Right ventricle myocardium inferior (tissue), 1 donor: ENCODE data around the gene C1orf21. TPM values are rescaled to one million over a fixed set of nuclear protein-coding genes. Genes with fewer than 3 reads are reported as not detected.
"Not testable (repeated sequence)": the region's sequence is repeated elsewhere in the genome, so short reads cannot be mapped to it uniquely, and the experiment has no call there.

Source experiments
- ATAC-seq: fragments of 200-7000 bp; cut with Tn5 transposase; one replicate; pipeline ENCODE4 v1.9.1; 2020; ENCODE audit warnings: mild to moderate bottlenecking, moderate library complexity
- DNase-seq: peaks from one replicate; pipeline ENCODE4 v3.0.0; 2021; ENCODE audit errors: missing footprints
- intact Hi-C: fragments of 100-400 bp; cut with DNase I; formaldehyde crosslinking; loops from one replicate; pipeline ENCODE4 v1.11.0; 2022
- total RNA-seq: library from RNA; stranded (reverse); fragmentation: NEBNext Ultra II Directional; extraction: Animal tissue kit (Norgen Biotek cat#: 25700); gene quantifications from one replicate; pipeline ENCODE4 v1.2.1, GENCODE V29; 2021
- donor health status: DM: no; HTN: yes; CAD: no; lungs with severe emphysema.

Gene C1orf21
- total RNA-seq, 1 donor from 2014 or later, result 54.5 TPM

DNA sequence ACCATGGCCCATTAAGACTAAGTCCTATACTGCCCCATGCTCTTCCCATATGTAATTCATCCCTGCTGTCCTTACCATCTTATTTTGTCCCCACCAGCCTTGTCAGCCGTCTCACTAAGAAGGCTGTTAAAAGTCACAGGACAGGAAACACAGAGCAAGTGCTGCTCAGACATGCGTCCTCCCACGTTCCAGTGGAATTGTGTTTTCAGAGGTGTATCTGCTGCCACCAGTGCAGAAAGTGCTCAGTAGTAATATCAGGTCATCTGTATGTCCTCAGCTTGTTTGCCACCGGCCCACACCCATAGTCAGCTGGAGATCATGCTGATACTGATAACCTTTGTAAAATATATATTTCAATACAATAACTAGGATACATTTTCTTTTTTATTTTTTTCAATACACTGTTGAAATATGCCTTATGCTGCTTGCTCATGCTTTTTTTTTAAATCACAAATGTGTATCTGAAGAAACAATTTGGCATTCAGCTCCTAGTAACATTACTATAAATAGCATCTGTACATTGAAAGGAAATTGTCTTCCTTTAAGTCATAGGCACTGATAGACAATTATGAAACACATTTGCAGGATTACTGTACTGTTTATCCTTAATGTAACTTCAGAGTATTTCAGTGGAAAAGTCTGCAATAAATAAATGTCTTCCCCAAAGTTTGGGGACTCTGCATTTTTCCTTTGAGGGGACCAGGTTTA lies 211.0 kb downstream of the C1orf21 start:
- intact Hi-C loops, result no loop called here
- DNase-seq, result no peak
- ATAC-seq, result no peak

DNA sequence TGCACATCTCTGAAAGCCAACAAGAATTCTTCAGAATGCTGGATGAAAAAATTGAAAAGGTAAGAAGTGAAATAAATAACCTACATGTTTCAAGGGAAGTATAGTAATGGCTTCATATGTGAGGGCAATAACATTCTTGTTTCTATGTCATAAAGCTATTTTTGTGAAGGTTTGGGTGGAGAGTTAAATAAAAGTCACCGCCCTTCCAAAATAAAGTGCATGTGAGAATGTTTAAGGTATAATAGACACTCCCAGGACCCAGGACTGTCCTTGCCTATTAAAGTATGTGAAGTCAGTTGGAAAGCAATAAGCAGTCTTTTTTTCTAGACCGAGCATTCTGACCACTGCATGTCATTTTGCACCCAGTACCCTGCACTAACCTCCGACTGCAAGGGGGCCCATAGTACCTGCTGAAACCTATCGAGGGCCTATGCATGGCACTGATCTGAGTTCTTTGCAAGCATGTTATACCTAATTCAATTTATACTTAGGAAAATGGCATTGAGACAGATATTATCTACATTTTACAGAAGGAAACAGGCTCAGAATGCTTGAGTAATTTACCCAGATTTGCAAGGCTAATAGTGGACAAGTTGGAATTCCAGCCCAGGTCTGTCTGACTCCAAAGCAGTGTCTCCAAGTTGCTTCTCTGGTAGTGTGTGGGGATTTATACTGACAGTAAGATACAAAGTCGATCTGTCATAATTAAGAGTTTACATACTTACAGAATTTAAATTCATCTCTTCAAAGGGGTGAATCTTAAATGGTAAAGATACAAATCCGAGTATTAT lies 211.8 kb downstream of the C1orf21 start:
- intact Hi-C loops, result no loop called here
- ATAC-seq (no peak), DNase-seq (no peak)

DNA sequence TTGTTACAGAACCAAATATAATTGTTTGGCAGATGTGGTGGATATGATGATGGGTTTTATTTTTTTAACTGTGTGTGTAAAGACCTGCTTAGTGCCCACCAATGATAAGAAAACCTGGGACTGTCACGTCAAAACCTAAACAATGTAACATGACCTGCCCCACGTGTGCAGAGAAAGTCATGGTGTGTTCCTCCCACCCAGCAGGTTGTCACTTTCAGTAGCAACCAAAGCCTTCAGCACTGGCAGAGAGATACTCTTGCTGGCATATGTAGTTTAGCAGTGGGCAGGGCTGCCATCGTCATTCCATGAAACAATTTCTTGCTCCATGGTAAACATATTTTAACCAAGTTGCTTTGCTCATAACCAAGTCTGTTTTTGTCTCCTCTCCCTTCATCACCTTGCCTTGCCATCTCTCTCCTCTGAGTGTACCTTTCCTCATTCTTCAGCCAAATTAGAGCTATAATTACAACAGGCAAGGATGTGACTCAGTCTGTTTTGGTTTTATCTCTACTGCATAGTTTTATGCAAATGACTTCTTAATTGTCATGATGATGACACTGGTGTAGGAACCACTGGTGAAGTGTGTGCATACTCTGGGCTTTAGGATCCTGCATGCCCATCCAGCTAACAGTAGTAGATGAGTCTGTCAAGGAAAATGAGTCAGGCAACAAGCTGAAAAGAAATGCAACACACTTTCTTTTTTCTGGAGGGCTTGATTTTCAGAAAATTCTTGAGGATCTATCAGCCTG lies 217.5 kb downstream of the C1orf21 start:
- ATAC-seq, result no peak
- DNase-seq, result no peak

DNA sequence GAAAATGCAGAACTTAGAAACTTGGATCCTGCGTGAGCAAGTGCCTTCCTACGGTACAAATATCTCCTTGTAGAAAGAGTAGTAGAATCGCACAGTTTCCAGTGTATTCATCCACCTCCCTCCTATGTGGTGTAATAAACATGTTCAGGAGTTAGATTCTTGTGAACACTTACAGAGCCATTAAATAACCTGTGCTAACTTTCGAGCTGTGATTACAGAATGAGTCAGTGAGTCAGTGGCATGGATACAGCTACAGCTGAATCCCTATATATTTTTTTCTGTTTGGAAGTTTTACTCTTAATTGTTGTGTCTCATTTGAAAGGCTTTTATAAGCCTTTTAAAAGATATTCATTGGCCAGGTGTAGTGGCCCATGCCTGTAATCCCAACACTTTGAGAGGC lies 219.1 kb downstream of the C1orf21 start:
- no peak for DNase-seq
- intact Hi-C loops, result no loop called here
- ATAC-seq, result no peak

More for the DNA sequence above, 217.5 kb downstream of the C1orf21 start:
- intact Hi-C loops, result no loop called here

DNA sequence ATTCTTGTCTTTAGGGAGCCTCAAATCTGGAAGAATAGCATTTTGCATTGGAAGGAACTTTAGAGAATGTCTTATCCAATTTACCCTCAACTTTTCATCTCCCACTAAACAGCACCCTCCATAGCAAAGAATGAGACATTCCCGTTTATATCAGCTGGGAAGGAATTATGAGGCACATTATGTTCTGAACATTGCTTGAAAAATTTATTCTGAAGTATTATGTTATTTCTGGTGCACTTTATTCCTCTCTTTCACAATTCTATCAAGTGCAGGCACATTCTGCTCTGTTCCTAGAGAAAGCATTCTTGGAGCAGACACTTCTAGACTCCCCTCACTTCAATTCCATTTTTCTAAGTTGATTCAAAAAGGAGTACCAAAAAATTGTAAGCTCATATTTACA lies 220.0 kb downstream of the C1orf21 start:
- no peak for DNase-seq
- ATAC-seq, result peak; percentile 50
- intact Hi-C loops, result no loop called here

DNA sequence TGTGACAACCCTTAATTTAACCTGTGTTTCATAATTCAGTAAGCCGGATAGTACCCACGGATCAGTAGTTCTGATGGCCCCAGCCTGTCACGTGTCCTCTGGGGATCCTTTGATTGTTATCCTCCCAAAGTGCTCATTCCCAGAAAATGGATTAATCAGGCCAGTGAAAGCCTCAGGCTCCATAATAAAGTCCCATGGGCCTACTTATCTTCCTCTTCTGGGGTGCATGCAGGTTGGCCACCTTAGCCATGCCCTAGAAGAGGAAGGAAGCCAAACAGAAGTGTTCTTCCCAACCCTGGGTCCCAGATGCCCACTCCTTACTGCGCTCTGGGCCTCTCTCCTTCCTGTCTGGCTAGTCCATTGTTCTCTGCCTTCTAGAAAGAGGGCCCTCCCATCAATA lies 221.8 kb downstream of the C1orf21 start:
- intact Hi-C loops, result no loop called here
- ATAC-seq (no peak), DNase-seq (no peak)

DNA sequence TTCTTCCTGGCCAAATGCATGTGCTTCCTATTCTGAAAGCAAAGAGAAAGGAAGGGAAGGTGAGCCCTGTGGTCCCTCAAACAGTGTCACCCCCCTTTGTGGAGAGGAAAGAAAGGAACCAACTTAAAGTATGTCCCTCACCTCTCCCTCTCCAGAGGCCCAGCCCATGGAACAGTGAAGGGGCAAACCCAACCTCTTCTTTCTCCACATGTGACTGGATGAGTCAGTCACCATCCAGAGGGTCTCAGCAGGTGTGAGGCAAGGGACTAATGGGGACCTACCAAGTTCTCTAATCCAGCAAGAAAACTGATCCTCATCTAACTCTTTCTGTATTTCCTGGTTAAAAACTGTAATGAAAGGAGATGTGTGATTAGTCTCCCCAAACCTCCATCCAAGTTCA lies 222.2 kb downstream of the C1orf21 start:
- intact Hi-C loops, result no loop called here
- DNase-seq, result no peak
- no peak for ATAC-seq

DNA sequence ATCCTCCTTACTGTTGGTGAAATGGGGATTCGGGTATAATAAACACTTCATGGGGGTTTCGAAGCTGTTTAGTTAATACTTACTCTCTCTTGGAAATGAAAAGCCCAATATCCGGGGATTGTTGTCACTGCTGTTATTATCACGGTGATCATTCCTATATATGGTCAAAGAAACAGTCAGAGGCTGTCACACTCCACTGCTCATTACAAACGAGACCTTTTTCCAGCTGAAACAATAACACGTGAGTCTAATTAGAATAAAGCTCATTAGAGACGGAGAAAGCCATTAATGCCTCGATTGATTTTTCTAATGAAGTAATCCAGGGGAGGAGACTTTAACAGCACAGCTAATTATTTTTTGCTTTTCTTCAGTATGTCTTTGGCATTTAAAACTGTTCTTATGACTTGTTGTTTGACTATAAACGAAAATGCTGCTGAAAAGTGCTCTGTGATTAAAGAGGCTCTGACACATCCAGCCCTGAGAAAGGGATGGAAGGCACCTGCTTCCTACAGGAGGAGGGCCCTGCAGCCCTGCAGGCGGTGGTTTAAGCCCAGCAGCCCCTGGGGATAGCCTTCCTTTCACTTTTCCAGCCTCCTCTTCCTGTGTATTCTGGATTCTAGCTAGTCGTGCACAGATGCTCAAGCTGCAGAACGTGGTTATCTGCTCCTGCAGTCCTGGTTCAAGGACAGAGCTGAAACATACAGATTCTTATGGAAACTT lies 224.2 kb downstream of the C1orf21 start:
- ATAC-seq (peak; percentile 73), DNase-seq (no peak)
- intact Hi-C loops, result no loop called here

DNA sequence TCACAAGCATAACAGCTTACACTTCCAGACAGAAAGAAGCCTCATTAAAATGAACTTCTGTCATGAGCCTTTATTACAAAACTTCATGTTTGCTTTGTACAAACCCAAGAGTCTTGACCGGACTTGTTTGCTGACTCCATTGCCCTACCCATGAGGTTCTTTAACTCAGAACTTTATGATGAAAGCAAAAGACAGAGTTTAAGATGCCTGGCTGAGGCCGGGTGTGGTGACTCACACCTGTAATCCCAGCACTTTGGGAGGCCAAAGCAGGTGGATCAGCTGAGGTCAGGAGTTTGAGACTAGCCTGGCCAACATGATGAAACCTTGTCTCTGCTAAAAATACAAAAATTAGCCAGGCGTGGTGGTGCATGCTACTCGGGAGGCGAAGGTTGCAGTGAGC lies 225.4 kb downstream of the C1orf21 start:
- DNase-seq, ATAC-seq, intact Hi-C loops: not testable (repeated sequence)

DNA sequence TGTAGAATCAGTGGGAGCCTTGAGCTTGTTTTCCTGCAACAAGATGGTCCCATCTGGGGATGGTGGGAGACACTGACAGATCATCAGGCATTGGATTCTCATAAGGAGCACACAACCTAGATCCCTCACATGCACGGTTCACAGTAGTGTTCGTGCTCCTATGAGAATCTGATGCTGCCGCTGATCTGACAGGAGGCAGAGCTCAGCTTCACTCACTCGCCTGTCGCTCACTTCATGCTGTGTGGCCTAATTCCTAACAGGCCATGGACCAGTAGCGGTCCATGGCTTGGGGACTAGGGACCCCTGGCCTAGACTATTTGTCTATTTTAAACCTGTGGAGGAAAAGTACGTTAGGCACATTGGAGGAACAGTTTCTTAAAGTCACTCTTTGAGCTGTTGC lies 227.8 kb downstream of the C1orf21 start:
- DNase-seq (no peak), ATAC-seq (no peak)
- intact Hi-C loops, result no loop called here

DNA sequence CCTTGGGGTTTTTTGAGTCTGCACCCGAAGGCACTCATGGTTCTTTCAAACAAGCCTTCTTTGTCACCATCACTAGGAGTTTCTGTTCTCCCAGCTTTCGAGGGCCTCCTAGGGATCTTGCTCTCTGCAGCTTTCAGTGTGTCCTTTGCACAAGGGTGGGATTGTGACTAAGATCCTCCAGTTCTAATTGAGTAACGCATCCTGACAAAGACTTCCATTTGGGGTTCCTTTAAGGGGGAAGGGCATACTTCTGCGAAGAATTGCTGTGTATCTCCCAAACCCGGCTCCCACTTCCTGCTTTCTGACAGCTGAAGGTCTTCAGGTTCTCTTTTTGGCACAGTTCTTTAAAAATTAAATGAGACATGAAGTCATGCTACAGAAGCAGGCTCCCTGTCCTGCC lies 228.5 kb downstream of the C1orf21 start:
- ATAC-seq (peak; percentile 21), DNase-seq (no peak)
- intact Hi-C loops, result no loop called here

DNA sequence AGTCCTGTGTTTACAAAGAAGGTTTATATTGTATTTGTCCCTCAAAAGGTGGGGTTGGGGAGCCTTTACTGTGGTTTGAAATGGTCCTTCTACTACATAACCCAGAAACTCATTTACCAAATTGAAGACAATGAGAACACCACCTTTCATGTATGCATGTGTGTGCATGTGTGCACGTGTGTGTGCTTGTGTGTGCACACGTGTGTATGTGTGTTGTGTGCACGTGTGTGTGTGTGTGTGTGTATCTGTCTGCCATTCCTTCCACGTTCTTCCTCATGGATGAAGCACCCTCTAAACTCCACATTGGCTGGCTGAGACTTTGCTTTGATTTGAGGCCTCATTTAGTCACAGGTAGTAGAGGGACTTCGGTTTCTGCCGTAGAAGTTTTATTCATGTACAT lies 229.7 kb downstream of the C1orf21 start:
- ATAC-seq (no peak), DNase-seq (no peak)
- intact Hi-C loops, result no loop called here

DNA sequence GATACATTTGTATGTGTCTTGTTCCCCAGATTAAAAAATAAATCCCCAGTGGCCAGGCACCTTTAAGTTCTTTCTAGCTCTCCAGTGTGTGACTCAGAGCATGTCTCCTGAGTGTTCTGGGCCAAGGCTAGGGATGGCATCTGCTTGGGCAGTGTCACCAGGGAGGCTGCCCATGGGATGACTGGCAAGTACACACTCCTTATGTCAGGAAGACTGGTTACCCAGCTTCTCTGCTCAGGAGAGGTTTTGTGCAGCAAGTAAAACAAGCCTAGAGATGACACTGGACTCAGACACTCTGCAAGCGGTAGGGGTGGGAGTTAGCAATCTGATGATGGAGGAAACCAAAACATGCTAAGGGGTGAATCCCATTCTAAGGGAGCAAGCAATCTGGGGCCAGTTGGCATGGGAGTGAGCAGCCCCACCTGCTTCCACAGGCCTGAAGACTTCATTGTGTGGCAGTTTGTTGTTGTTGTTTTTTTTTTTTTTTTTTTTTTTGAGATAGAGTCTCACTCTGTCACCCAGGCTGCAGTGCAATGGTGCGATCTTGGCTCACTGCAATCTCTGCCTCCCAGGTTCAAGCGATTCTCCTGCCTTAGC lies 230.7 kb downstream of the C1orf21 start:
- ATAC-seq (no peak), DNase-seq (no peak)
- intact Hi-C loops, result no loop called here

DNA sequence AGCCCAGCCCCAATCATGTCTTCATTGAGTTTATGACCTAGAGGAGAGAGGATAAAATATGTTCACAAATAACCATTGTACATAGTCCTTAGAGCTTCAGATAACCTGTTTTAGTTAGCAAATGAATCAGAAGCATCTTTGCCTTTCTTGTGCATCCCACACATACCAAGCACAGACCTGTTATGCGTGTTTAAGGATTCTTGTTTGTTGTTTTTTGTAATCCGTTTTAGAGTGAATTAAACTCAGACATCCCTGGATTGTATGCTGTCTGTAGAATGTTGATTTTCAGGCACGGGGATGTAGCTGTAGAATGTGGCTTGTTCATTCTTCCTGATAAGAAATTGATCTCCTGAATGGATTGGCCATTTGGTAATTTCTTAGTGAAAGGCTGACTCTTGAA lies 232.0 kb downstream of the C1orf21 start:
- DNase-seq (no peak), ATAC-seq (no peak)
- intact Hi-C loops, result no loop called here

DNA sequence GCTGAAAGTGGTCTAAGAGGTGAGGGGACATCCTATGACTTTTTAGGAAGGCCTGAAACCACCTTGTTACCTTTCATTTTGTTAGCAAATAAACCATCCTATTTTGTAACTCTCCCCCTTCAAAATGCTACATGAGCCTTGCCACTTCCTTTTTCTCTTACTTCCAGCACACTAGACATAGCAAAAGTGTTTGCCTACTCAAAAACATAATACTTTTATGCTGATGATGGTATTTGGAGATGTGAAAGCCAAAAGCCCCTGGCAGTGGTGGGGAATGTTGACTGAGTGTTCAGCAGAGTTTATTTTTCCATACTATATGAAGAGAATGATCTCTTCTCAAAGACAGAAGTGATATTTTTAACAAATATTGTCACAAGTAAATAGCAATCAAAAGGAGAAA lies 233.6 kb downstream of the C1orf21 start:
- intact Hi-C loops, result loop anchor here (5.0 kb wide), 1 partner anchor 88 kb away; no protein-coding TSS in a partner anchor
- ATAC-seq, result no peak

DNA sequence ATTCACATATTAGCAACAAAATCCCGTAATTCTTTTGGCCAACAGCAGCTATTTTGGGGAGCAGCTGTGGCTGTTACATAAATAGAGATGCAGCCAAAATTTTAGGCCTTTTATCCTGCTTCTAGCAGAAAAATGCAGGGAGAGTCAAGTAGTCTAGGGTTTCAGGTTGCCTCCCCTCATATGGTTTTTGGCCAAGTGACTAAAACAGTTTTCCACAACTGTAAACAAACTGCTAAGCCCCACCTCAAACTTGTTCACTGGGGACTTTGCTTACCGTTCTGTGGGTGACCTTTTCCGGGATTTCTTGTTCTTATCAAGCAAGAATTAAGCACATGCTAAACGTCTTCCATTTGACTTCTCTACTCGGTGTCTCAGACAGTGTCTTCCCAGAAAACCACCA lies 234.4 kb downstream of the C1orf21 start:
- no peak for DNase-seq
- ATAC-seq, result peak; percentile 67
- intact Hi-C loops, result loop anchor here (5.0 kb wide), 1 partner anchor 89 kb away; no protein-coding TSS in a partner anchor

More for the DNA sequence above, 233.6 kb downstream of the C1orf21 start:
- no peak for DNase-seq

DNA sequence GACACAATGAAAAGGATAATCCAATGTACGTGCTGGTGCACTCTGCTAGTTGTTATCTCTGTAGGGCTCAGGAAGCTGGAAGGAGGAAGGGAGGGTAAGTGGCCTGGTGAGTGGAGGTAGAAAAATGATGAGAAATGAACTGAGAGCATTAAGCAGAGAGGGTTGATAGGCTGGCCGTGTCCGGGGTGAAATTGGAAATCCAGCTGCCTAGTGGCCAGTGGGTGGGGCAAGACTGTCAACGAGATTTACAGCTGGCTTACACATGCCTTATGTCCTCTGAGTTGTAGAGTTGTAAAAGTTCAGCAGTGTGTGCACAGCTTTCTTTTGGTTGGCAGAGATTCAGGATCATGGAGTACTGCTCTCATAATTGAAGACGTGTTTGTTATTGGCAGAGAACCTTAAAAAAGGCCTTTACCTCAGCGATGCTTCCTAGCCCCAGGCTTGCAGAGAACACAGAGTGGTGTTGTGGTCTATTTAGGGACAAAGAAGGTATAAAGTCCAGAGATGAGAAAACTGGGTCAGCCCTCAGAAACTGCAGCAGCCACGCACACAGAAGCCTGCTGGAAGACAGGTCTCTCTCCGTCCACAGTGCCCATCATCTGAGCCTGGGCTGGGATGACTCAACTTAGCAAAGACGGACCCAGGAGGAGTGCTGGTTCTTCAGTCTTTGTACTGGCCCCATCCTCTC lies 235.5 kb downstream of the C1orf21 start:
- intact Hi-C loops, result loop anchor here (5.0 kb wide), 1 partner anchor 90 kb away; no protein-coding TSS in a partner anchor
- DNase-seq, result no peak
- peak; percentile 89 for ATAC-seq

DNA sequence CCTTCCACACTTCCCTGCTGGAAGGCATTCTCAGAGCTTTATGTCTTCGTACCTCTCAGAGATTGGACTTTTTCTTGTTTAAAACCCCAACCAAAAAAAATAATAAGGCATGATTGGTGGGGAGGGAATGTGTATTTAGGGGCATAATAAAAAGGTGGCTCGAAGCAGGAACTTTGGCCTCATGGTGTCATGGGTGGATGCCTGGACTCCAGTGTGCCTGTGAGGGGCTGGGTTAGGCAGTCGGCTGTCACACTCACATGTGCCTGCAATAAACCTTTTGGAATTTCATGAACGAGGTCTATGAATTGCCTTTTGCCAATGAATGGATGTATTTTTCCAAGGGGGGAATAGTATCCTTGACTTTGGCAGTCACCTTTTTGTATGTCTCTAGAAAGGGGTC lies 236.6 kb downstream of the C1orf21 start:
- no peak for DNase-seq
- intact Hi-C loops, result loop anchor here (5.0 kb wide), 1 partner anchor 91 kb away; no protein-coding TSS in a partner anchor
- ATAC-seq, result no peak
